RWPE1 (cell line): ENCODE data around the gene CD81.

Source experiments
- CTCF ChIA-PET: fragments of 350-600 bp; sonication (Branson Sonifier 250); formaldehyde crosslinking; extraction: SDS; loops from one replicate; lab custom pipeline; 2021; lab: Yijun Ruan, JAX
- POLR2A ChIA-PET: fragments of 400-600 bp; formaldehyde crosslinking; extraction: SDS; loops from one replicate; lab custom pipeline; 2020; ENCODE audit warnings: antibody characterized with exemption; ENCODE audit not compliant: low non-redundant PET; lab: Yijun Ruan, JAX
- DNase-seq: peaks from one replicate; pipeline ENCODE4 v3.0.0; 2012; ENCODE audit warnings: low spot score
- H3K27ac ChIP-seq: fragments of 450-650 bp; 2 replicates; pipeline ENCODE4 v1.5.1; 2017
- TF ChIP-seq, protein P1 (sequence below): fragments of 450-650 bp; conservative IDR thresholded peaks from 2 replicates; pipeline ENCODE4 v1.5.1; 2017; ENCODE audit warnings: low read depth, mild to moderate bottlenecking

Gene CD81

DNA sequence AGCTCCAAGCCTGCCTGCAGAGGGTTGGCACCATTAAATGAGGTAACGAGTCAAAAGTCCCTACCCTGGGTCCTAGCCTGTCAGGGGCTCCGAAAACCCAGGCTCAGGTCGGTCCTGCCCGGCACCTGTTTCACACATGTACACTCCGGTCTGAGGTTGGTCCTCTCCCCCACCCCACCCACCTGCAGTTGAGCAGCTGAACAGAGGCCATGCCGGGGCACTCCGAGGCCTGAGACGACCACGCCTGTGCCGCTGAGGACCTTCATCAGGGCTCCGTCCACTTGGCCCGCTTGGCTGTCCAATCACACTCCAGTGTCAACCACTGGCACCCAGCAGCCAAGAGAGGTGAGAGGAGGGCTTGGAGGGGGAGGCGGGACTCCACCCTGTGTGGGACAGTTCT, 25.0 kb downstream of the CD81 start:
- POLR2A ChIA-PET, result no interaction called here
- TF ChIP-seq, protein P1, sequence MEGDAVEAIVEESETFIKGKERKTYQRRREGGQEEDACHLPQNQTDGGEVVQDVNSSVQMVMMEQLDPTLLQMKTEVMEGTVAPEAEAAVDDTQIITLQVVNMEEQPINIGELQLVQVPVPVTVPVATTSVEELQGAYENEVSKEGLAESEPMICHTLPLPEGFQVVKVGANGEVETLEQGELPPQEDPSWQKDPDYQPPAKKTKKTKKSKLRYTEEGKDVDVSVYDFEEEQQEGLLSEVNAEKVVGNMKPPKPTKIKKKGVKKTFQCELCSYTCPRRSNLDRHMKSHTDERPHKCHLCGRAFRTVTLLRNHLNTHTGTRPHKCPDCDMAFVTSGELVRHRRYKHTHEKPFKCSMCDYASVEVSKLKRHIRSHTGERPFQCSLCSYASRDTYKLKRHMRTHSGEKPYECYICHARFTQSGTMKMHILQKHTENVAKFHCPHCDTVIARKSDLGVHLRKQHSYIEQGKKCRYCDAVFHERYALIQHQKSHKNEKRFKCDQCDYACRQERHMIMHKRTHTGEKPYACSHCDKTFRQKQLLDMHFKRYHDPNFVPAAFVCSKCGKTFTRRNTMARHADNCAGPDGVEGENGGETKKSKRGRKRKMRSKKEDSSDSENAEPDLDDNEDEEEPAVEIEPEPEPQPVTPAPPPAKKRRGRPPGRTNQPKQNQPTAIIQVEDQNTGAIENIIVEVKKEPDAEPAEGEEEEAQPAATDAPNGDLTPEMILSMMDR, result no peak
- no peak for DNase-seq
- CTCF ChIA-PET, result interaction anchor here (1.3 to 6.3 kb wide), 2 partner anchors 18 to 96 kb away, joined by 4 to 50 read pairs; no protein-coding TSS in a partner anchor
- H3K27ac ChIP-seq, result peak overlapping the region; percentile 94; the same call in 1 of the 2 replicates

DNA sequence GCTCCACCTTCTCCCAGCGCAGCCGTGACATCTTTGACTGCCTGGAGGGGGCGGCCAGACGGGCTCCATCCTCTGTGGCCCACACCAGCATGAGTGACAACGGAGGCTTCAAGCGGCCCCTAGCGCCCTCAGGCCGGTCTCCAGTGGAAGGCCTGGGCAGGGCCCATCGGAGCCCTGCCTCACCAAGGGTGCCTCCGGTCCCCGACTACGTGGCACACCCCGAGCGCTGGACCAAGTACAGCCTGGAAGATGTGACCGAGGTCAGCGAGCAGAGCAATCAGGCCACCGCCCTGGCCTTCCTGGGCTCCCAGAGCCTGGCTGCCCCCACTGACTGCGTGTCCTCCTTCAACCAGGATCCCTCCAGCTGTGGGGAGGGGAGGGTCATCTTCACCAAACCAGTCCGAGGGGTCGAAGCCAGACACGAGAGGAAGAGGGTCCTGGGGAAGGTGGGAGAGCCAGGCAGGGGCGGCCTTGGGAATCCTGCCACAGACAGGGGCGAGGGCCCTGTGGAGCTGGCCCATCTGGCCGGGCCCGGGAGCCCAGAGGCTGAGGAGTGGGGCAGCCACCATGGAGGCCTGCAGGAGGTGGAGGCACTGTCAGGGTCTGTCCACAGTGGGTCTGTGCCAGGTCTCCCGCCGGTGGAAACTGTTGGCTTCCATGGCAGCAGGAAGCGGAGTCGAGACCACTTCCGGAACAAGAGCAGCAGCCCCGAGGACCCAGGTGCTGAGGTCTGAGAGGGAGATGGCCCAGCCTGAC, 26.0 kb downstream of the CD81 start:
- no peak for DNase-seq
- TF ChIP-seq, protein P1, result no peak
- H3K27ac ChIP-seq, result no peak overlapping the region
- POLR2A ChIA-PET, result no interaction called here
- CTCF ChIA-PET, result interaction anchor here (6.3 kb wide), 1 partner anchor 17 kb away, joined by 50 read pairs; no protein-coding TSS in a partner anchor

DNA sequence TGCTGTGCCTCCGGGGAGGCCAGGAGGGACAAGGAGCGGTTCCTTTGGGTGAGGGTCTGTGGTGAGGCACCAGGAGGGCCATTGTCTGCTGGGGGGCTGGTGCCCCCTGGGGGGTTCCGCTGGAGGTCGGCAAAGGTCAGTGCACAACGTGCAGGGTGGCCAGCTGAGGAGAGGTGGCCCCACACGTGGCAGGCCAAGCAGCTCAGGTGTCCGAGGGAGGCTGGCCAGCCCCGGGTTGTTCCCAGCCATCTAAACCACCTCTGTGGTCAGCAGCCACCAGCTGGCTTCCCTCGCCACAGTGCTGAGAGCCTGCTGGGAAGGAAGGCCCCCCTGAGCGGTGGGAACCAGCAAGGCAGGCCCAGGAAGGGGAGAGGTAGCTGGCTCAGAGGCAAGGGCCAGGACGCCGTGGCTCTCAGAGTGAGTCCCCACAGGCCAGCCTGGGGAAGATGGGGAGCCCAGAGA, 27.7 kb downstream of the CD81 start:
- DNase-seq, result no peak
- ChIA-PET POLR2A (no interaction called here), CTCF (interaction anchor here (0.5 to 6.3 kb wide), 2 partner anchors 15 to 859 kb away, joined by 3 to 50 read pairs; no protein-coding TSS in a partner anchor)
- TF ChIP-seq, protein P1, result no peak
- peak overlapping the region; percentile 17 for H3K27ac ChIP-seq

DNA sequence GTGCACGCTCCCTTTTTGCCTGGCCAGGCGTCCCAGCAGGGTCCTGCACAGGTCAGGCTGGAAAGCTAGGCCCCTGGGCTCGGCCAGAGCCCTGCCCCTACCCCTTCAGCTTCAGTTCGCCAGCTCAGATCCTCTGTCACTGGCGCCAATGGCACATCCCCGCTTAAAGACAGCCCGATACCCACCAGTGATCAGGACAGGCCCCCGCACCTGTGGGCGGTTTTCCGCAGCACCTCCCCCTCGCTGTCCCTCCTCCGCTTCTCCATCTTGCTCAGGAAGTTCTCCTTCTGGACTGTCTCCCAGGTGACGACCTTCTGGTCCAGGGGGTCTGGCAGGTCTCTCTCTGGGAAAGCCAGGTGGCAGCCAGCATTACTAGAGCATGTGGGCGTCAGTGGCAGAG, 29.3 kb downstream of the CD81 start:
- no peak overlapping the region for H3K27ac ChIP-seq
- DNase-seq, result no peak
- POLR2A ChIA-PET, result no interaction called here
- TF ChIP-seq, protein P1, result no peak
- CTCF ChIA-PET, result interaction anchor here (1.1 to 7.1 kb wide), 2 partner anchors 13 to 102 kb away, joined by 3 to 36 read pairs; no protein-coding TSS in a partner anchor

DNA sequence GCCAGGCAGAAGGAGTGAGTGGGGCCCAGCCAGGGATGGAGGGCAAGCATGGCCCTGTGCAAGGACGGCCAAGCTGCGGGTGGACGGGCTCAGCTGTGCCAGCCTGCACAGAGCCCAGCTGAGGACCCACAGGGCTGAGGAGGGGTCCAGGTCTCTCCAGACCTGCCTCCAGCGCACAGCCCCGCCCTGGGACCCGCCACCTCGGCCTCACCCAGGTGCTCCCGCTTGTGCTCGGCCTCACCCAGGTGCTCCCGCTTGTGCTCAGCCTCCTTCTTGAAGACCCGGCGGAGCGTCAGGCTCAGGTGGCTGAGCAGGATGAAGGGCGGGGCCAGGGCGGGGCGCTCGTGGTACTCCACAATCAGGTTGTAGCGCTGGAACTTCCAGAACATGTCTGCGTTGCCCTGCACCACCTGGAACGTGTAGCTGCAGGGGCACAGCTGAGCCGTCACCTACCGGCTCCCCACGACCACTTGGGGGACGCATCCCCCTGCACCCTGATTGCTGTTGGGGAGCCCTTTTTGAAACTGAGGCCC, 29.8 kb downstream of the CD81 start:
- POLR2A ChIA-PET, result no interaction called here
- CTCF ChIA-PET, result interaction anchor here (1.1 to 7.1 kb wide), 2 partner anchors 13 to 102 kb away, joined by 3 to 36 read pairs; no protein-coding TSS in a partner anchor

DNA sequence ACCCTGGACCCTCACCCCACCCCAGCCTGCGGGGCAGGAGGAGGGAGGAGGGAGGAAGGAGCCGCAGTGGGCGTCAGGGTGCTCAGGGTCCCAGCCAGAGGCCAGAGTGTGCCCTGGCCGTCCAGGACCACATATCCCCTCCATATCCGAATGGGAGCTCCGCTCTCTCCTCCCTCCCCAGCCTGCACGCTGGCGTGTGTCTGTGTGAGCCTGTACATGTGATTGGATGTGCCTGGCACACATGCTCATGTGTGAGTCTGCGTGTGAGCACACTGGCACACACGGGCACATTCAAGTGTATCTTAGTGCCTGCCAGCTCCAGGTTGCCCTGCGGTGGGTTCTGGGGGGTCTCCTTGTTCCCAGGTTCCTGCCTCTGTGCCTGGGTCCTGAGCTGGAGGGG, 31.6 kb downstream of the CD81 start:
- no peak overlapping the region for H3K27ac ChIP-seq
- ChIA-PET CTCF (interaction anchor here (0.6 to 7.1 kb wide), 2 partner anchors 11 to 235 kb away, joined by 3 to 36 read pairs; no protein-coding TSS in a partner anchor), POLR2A (no interaction called here)
- DNase-seq, result no peak
- TF ChIP-seq, protein P1, result no peak

More for the DNA sequence above, 29.8 kb downstream of the CD81 start:
- H3K27ac ChIP-seq, result no peak overlapping the region
- TF ChIP-seq, protein P1, result no peak
- DNase-seq, result no peak
